Measurements from ENCODE around the gene TOR2A. TPM values are rescaled to one million over a fixed set of nuclear protein-coding genes. Genes with fewer than 3 reads are reported as not detected.

Gene TOR2A
- total and polyA plus RNA-seq, 9 of the 15 experiments (the other 6 are each of a cell fraction or from before 2014, with no cell fraction given): 0.80 to 25.9 (median 11.1) TPM

DNA sequence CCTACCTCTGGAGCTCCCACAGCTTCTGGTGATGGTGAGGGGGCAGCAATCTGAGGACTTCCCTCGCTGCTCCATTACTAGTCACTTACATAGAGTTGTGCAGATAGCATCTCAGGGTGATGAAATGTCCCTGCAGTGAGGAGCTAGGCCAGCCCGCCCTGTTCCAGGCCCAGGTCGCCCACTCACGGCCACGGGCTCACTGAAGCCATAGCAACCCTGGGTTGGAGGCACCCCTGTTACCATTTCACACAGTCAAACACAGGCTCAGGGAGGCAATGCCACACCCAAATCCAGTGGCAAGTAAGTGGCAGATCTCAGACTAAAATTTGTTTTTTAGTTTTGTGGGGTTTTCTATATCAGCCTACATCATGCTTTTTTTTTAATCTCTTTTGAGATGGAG lies 23.7 kb upstream of the TOR2A start (continued):
- TF ChIP-seq, protein P1, sequence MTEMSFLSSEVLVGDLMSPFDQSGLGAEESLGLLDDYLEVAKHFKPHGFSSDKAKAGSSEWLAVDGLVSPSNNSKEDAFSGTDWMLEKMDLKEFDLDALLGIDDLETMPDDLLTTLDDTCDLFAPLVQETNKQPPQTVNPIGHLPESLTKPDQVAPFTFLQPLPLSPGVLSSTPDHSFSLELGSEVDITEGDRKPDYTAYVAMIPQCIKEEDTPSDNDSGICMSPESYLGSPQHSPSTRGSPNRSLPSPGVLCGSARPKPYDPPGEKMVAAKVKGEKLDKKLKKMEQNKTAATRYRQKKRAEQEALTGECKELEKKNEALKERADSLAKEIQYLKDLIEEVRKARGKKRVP (CRISPR knock-in tag; IDR thresholded peaks at IDR 0.05): 0 out of 2 replicates have a peak, but pooled peaks have one; percentile 63
- TF ChIP-seq MYC (IDR thresholded peaks at IDR 0.05; ENCODE audit: low read depth, low read length) (peak; percentile 37; the same call in 1 of the 2 replicates), MYC (CRISPR knock-in tag; IDR thresholded peaks at IDR 0.05; ENCODE audit: borderline replicate concordance, low read depth) (0 out of 2 replicates have a peak, but pooled peaks have one; percentile 40), TCF7L2 (IDR thresholded peaks at IDR 0.05; ENCODE audit: low read depth, low read length) (no peak), PTBP1 (IDR thresholded peaks at IDR 0.05; ENCODE audit: low read depth, low read length) (no peak), NFYB (IDR thresholded peaks at IDR 0.05; ENCODE audit: extremely low read depth, insufficient read length) (no peak), ZNF232 (CRISPR knock-in tag; IDR thresholded peaks at IDR 0.05) (no peak), NRF1 (conservative IDR thresholded peaks at IDR 0.05 in 1 of 2, IDR thresholded peaks at IDR 0.05 in 1 of 2) (0 out of 4 replicates have a peak, but pooled peaks of 1 of the 2 experiments have one; percentile 12), SRSF1 (IDR thresholded peaks at IDR 0.05; ENCODE audit: low read depth, low read length) (no peak), SMARCE1 (IDR thresholded peaks at IDR 0.05) (0 out of 2 replicates have a peak, but pooled peaks have one; percentile 20), SAFB2 (IDR thresholded peaks at IDR 0.05; ENCODE audit: borderline replicate concordance, low read depth, low read length, severe bottlenecking) (no peak), CBX3 (IDR thresholded peaks at IDR 0.05; ENCODE audit: borderline replicate concordance in 1 of 2, low read length in 2 of 2) (no peak), CHCHD3 (CRISPR knock-in tag; IDR thresholded peaks at IDR 0.05) (no peak)
- TF ChIP-seq, protein P2, sequence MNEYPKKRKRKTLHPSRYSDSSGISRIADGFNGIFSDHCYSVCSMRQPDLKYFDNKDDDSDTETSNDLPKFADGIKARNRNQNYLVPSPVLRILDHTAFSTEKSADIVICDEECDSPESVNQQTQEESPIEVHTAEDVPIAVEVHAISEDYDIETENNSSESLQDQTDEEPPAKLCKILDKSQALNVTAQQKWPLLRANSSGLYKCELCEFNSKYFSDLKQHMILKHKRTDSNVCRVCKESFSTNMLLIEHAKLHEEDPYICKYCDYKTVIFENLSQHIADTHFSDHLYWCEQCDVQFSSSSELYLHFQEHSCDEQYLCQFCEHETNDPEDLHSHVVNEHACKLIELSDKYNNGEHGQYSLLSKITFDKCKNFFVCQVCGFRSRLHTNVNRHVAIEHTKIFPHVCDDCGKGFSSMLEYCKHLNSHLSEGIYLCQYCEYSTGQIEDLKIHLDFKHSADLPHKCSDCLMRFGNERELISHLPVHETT (CRISPR knock-in tag; conservative IDR thresholded peaks at IDR 0.05 in 1 of 2, IDR thresholded peaks at IDR 0.05 in 1 of 2): no peak
- TF ChIP-seq, protein P3, sequence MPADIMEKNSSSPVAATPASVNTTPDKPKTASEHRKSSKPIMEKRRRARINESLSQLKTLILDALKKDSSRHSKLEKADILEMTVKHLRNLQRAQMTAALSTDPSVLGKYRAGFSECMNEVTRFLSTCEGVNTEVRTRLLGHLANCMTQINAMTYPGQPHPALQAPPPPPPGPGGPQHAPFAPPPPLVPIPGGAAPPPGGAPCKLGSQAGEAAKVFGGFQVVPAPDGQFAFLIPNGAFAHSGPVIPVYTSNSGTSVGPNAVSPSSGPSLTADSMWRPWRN (IDR thresholded peaks at IDR 0.05; ENCODE audit: low read depth): 0 out of 2 replicates have a peak, but pooled peaks have one; percentile 17
